Epidermal melanocyte (primary cell): ENCODE results near the gene FAM162A.
"Not testable (repeated sequence)": the region's sequence is repeated elsewhere in the genome, so short reads cannot be mapped to it uniquely, and the experiment has no call there.

ENCODE experiments used
- DNase-seq: peaks from one replicate; pipeline ENCODE4 v3.0.0; 2011; ENCODE audit warnings: low spot score; ENCODE audit not compliant: insufficient read length

FAM162A gene

DNA sequence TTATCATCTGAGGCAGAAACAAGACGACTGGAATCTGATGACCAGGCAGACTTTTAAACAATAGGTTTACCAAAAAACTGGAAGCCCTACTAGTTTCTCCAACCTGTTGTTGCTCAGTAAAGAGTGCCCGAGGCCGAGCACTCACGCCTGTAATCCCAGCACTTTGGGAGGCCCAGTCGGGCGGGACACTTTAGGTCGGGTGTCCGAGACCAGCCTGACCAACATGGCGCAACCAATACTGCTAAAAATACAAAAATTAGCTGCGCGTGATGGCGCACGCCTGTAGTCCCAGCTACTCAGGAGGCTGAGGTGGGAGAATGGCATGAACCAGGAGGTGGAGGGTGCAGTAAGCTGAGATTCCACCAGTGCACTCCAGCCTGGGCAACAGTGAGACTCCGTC is 33.0 kb downstream of the FAM162A start:
- no peak for DNase-seq

DNA sequence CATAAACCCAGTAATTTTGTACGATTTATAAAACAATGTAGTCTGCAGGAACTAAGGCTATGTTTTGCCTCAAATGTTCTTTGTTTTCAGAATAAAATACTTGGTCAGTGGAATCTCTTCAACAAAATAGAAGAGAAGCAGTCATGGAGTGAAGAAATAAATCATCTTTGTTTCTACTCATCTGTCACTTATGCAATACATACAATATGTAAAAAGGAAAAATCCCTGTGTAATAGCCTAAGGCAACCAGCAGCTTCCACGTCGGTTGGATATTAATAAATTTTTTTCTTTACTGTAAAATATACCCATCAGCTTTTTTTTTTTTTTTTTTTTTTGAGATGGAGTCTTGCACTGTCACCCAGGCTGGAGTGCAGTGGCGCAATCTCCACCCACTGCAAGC is 37.1 kb downstream of the FAM162A start:
- DNase-seq = no peak

DNA sequence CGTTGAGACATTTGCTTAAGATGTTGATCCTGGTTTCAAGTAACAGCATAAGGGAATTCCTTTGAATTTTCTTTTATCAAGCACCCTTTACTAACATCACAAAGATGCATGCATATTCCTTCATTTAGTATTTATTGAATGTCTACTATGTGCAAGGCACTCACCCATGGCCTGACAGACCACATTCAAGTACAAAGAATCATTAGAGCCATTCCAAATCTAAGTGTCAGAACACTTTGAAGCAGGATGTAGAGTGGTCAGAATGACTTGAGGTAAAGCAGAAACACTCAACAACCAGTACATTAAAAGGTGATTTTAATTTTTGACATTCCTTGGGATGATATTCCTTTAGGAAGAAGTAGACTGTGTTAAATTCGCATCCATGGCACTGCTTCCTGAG is 37.9 kb downstream of the FAM162A start:
- DNase-seq = no peak

DNA sequence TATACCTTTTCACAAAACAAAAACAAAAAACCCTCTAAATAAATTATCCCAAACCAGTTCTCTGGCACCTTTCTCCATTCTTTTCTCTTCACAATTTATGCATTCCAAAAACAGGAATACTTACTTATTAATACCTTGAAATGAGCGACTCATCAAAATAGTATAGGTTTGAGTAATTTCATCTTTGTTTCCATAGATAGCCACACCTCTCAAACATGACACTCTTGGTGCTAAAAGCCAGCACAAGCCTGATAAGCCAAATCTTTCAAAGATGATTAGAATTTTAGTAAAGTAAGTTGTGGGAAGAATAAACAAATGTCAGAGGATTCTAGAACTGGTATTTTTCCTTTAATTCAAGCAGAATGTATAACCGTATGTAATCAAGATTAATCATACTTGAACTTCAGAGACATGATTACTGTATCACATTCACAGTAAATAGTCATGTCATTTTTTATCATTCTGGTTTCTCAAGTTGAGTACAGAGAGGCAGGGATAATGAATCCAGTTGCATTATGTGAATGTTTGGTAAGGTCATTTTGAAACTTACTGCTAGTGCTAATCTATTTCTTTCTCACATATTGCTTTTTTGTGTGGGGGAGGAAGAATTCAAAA is 44.0 kb downstream of the FAM162A start:
- DNase-seq = no peak

DNA sequence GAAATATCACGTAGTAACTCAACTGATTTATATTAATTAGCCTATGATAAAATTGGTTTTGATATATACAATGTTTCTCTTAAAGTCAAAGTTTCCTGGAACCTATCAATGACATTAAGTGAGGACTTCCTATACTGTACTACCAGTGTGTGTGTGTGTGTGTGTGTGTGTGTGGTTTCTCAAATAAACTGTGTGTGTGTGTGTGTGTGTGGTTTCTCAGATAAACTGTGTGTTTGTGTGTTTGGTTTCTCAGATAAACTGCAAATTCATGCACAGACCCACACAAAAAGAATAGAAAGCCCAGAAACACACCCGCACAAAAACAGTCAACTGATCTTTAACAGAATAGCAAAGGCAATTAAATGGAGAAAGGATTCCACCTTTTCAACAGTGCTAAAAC is 46.4 kb downstream of the FAM162A start:
- DNase-seq = no peak

DNA sequence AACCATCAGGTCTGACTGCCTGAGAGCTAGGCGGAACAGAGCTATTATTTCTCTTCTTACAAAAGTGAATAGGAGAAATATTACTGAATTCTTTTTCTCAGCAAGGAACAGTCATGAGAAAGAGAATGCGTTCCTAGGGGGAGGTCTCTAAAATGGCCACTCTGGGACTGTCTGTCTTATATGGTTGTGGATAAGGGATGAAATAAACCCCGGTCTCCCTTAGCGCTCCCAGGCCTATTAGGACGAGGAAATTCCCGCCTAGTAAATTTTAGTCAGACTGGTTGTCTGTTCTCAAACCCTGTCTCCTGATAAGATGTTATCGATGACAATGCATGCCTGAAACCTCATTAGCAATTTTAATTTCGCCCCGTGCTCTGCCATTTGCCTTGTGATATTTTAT is 52.0 kb downstream of the FAM162A start:
- no peak for DNase-seq

DNA sequence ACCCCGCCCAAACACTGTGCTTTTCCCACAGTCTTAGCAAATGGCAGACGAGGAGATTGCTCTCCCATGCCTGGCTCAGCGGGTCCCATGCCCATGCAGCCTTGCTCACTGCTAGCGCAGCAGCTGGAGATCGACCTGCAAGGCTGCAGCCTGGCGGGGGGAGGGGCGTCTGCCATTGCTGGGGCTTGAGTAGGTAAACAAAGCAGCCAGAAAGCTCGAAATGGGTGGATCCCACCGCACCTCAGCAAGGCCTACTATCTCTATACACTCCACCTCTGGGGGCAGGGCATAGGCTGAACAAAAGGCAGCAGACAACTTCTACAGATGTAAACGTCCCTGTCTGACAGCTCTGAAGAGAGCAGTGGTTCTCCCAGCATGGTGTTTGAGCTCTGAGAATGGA is 59.1 kb downstream of the FAM162A start:
- no peak for DNase-seq

DNA sequence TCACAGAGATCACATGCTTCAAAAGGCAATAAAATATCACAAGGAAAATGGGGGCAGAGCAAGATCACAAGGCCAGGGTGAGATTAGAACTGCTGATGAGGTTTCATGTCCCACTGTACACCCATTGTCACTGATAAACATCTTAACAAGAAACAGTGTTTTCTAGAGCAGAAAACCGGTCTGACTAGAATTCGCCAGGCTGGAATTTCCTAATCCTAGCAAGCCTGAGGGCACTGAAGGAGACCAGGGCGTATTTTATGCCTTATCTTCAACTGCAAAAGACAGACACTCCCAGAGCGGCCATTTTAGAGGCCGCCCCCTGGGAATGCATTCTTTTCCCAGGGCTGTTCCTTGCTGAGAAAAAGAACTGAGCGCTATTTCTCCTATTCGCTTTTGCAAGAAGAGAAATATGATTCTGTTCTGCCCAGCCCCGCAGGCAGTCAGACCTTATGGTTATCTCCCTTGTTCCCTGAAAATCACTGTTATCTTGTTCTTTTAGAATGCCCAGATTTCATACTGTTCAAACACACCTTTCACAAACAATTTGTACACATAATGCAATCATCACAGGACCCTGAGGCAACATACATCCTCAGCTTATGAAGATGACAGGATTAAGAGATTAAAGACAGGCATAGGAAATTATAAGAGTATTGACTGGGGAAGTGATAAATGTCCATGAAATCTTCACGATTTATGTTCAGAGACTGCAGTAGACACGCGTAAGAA is 59.9 kb downstream of the FAM162A start:
- not testable (repeated sequence) for DNase-seq

DNA sequence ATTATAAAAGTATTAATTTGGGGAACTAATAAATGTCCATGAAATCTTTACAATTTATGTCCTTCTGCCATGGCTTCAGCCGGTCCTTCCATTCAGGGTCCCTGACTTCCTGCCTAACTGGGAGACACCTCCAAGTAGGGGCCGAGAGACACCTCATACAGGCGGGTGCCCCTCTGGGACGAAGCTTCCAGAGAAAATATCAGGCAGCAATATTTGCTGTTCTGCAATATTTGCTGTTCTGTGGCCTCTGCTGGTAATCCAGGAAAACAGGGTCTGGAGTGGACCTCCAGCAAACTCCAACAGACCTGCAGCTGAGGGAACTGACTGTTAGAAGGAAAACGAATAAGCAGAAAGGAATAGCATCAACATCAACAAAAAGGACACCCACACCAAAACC is 60.5 kb downstream of the FAM162A start:
- not testable (repeated sequence) for DNase-seq

DNA sequence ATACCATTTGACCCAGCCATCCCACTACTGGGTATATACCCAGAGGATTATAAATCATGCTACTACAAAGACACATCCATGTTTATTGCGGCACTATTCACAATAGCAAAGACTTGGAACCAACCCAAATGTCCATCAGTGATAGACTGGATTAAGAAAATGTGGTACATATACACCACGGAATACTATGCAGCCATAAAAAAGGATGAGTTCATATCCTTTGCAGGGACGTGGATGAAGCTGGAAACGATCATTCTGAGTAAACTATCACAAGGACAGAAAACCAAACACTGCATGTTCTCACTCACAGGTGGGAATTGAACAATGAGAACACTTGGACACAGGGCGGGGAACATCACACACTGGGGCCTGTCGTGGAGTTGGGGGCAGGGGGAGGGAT is 64.2 kb downstream of the FAM162A start:
- DNase-seq = not testable (repeated sequence)

DNA sequence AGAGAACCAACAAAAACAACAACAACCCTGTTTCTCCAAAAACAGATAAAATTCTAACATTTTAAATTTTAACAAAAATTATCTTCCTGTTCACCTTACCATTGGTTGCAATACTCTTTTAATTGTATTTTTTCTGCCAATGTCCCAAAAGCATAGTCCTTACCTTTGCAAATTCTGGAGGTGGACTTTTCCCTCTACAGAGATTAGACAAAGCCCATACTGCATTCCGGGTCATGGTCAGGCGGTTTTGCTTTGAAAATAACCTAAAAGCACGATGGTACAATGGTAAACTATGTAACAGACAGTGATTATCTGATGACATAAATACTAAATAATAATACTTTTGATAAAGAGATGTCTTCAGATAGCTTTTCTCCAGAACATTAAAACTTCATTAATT is 67.4 kb downstream of the FAM162A start:
- no peak for DNase-seq

DNA sequence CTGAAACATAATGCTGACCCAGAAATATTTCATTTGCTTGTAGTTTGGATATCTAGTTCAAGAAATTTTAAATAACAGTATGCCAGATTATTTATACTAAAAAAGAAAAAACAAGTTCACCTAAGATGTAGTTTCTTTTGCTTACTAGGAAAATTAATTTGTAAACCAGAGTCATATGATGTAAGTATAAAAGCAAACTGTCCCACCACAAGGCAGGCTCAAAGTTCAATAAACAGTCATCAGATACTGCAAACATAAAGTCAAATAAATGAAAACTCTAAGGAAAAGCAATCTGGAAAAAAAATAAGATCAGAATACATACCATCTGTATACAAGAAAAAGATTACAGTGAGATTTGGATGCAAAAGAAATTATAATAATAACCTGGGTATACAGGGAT is 72.1 kb downstream of the FAM162A start:
- DNase-seq = no peak

DNA sequence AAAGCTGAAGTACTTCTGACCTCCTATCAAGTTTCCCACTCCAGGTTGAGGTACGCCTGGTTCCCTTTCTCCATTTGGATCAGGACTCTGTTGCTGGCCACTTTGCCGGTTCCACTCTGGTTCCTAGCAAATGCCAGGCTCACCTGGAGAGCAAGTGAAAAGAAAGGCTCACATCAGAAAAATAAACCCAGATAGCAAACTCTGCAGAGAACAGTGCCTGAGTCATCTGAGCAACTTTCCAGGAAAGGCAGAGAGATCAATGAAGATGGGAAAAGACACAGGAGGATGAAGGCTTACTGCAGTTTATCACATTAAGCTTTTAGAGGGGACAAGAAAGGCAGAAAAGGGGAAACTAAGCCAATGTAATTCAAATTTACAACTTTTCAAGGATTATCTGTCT is 73.7 kb downstream of the FAM162A start:
- no peak for DNase-seq

DNA sequence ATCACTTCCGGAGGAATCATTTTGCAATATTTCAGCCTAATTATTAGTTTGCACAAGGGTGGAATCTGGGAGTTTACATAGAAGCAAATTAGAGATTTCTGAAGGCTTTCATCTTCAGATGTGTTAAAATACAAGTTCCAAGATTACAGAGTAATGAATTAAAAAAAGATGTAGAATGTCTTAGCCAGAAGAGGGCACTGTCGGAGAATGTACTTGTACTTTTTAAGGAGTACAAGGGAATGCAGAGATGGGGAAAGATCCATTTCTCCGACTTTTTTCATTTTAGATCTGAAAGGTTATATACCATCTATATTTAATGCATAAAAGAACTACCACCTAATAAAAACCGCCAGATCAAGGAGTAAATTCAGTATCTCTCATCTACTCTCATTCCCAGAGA is 75.0 kb downstream of the FAM162A start:
- DNase-seq = no peak

DNA sequence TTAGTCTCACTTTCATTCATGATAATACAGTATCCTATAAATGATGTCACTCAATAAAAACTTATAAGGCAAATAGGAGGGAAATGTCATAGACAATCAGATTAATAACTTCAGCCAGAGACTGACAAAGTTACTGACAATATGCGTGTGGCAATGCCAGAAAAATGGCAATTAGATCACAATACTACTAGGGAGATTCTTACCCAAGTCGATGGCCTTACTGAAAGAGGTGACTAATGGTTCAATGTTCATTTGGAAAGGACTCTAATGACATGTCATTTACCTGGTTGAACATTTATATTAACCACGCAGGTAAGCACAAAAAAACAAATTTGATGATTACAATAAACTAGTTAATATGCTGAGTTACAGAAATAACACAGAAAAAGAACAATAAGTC is 77.8 kb downstream of the FAM162A start:
- DNase-seq = no peak
